ENCODE results near the gene VAV2. TPM values are rescaled to one million over a fixed set of nuclear protein-coding genes. Genes with fewer than 3 reads are reported as not detected.
A peak's percentile ranks its signal among the peaks of the same experiment; 100 is the strongest.

The VAV2 gene
- polyA plus RNA-seq, 1 of the 3 experiments (the other 2 are of a cell fraction): 14.9 TPM

GRCh38 chr9:133836001-133836758, 155.9 kb downstream of the VAV2 start:
- TF ChIP-seq RCOR1 (IDR thresholded peaks at IDR 0.05; ENCODE audit: low read length) (no peak), ELF1 (IDR thresholded peaks at IDR 0.05) (no peak), CTCF (IDR thresholded peaks at IDR 0.05) (no peak), TAF1 (IDR thresholded peaks at IDR 0.05; ENCODE audit: borderline replicate concordance, low read depth, low read length) (no peak), CHD2 (IDR thresholded peaks at IDR 0.05; ENCODE audit: low read length, partially characterized antibody) (no peak), NFIC (IDR thresholded peaks at IDR 0.05; ENCODE audit: borderline replicate concordance) (no peak), FOXM1 (IDR thresholded peaks at IDR 0.05; ENCODE audit: low read depth) (no peak), SMC3 (IDR thresholded peaks at IDR 0.05; ENCODE audit: low read depth, low read length) (no peak), FOSL2 (IDR thresholded peaks at IDR 0.05; ENCODE audit: borderline replicate concordance, low read depth) (no peak), JUND (IDR thresholded peaks at IDR 0.05) (no peak), GATA2 (CRISPR knock-in tag; IDR thresholded peaks at IDR 0.05) (no peak), FOXJ3 (CRISPR knock-in tag; IDR thresholded peaks at IDR 0.05) (no peak)
- 95% methylated on average over 14 of the region's 17 CpGs for WGBS (ENCODE audit: low lambda C conversion rate)
- Histone ChIP-seq H3K27ac (ENCODE audit: low read depth in 2 of 2, low read length in 1 of 2) (peak overlapping the region in 1 of 2 experiments; percentile 85; a peak in 2 of 4 replicates), H3K36me3 (replicated peaks in 1 of 2; ENCODE audit: control insufficient read depth in 1 of 2, insufficient read depth in 2 of 2, low read length in 1 of 2) (peaks cover 0 to 3% of the 10 kb centered on the region in 2 experiments), H3K27me3 (ENCODE audit: insufficient read depth) (no peaks in the 10 kb centered on the region), H2AFZ (ENCODE audit: low read depth) (no peak overlapping the region), H4K20me1 (ENCODE audit: insufficient read depth) (0 out of 2 replicates have a peak, but pooled peaks cover 20% of the 10 kb centered on the region), H3K9ac (no peak overlapping the region), H3F3A (replicated peaks; ENCODE audit: insufficient read depth) (no peaks in the 10 kb centered on the region), H3K4me3 (ENCODE audit: low read depth in 2 of 2, low read length in 1 of 2) (no peak overlapping the region), H3K4me2 (no peak overlapping the region), H3K79me2 (ENCODE audit: insufficient read depth) (peaks cover 35% of the 10 kb centered on the region; the same call in 1 of the 2 replicates), H3K9me2 (no peaks in the 10 kb centered on the region), H3K4me1 (ENCODE audit: control insufficient read depth in 1 of 2, insufficient read depth in 2 of 2, low read depth in 1 of 2, low read length in 1 of 2) (peaks cover 0 to 58% of the 10 kb centered on the region in 2 experiments; a peak in 2 of 4 replicates), H3K9me3 (no peaks in the 10 kb centered on the region)
- ChIA-PET CTCF (interaction anchor here (0.8 to 5.4 kb wide), 8 partner anchors 9 to 158 kb away, joined by 3 to 37 read pairs (median 4); no protein-coding TSS in a partner anchor), POLR2A (interaction anchor here (0.9 to 1.8 kb wide), 6 partner anchors 10 to 99 kb away, joined by 3 to 6 read pairs (median 3); no protein-coding TSS in a partner anchor)
- no peak for DNase-seq

- H2AFZ ChIP-seq (ENCODE audit: low read depth): no peak overlapping the region
- no peaks in the 10 kb centered on the region for H3K9me3 ChIP-seq
- no peaks in the 10 kb centered on the region for H3K27me3 ChIP-seq (ENCODE audit: insufficient read depth)
- H3K27ac ChIP-seq (ENCODE audit: low read depth in 2 of 2, low read length in 1 of 2): peak overlapping the region in 1 of 2 experiments; percentile 85; a peak in 2 of 4 replicates
- peaks cover 0 to 51% of the 10 kb centered on the region in 2 experiments; a peak in 2 of 4 replicates for H3K4me1 ChIP-seq (ENCODE audit: control insufficient read depth in 1 of 2, insufficient read depth in 2 of 2, low read depth in 1 of 2, low read length in 1 of 2)
- no peaks in the 10 kb centered on the region for H3F3A ChIP-seq (replicated peaks; ENCODE audit: insufficient read depth)
- no peak overlapping the region for H3K4me3 ChIP-seq (ENCODE audit: low read depth in 2 of 2, low read length in 1 of 2)
- H3K79me2 ChIP-seq (ENCODE audit: insufficient read depth): peaks cover 27% of the 10 kb centered on the region; the same call in 1 of the 2 replicates
- H3K4me2 ChIP-seq: no peak overlapping the region
- no peaks in the 10 kb centered on the region for H3K9me2 ChIP-seq
- POLR2A ChIA-PET: interaction anchor here (0.9 to 1.8 kb wide), 8 partner anchors 9 to 155 kb away, joined by 3 to 6 read pairs (median 3); no protein-coding TSS in a partner anchor
- peaks cover 0 to 3% of the 10 kb centered on the region in 2 experiments for H3K36me3 ChIP-seq (replicated peaks in 1 of 2; ENCODE audit: control insufficient read depth in 1 of 2, insufficient read depth in 2 of 2, low read length in 1 of 2)
- CTCF ChIA-PET: interaction anchor here (0.6 to 5.4 kb wide), 11 partner anchors 9 to 159 kb away, joined by 3 to 37 read pairs (median 4); no protein-coding TSS in a partner anchor
- whole genome bisulfite sequencing (ENCODE audit: low lambda C conversion rate): 84% methylated on average over 13 of the region's 22 CpGs
- H4K20me1 ChIP-seq (ENCODE audit: insufficient read depth): 0 out of 2 replicates have a peak, but pooled peaks cover 20% of the 10 kb centered on the region
- H3K9ac ChIP-seq: no peak overlapping the region
- peak; percentile 95 for DNase-seq
- peak; percentile 43 for TF ChIP-seq CHD2 (IDR thresholded peaks at IDR 0.05; ENCODE audit: low read length, partially characterized antibody)
- peak; percentile 69; the same call in 1 of the 2 replicates for TF ChIP-seq RCOR1 (IDR thresholded peaks at IDR 0.05; ENCODE audit: low read length)
- no peak for TF ChIP-seq MAX (IDR thresholded peaks at IDR 0.05; ENCODE audit: low read depth)
- TF ChIP-seq EP300 (IDR thresholded peaks at IDR 0.05; ENCODE audit: borderline replicate concordance in 1 of 2, low read depth in 1 of 2, low read length in 1 of 2): peak in 1 of 2 experiments; percentile 82; a peak in 1 of 4 replicates
- TF ChIP-seq RFX5 (IDR thresholded peaks at IDR 0.05; ENCODE audit: low read length): no peak
- TF ChIP-seq RXRA (IDR thresholded peaks at IDR 0.05; ENCODE audit: borderline replicate concordance, low read depth): no peak
- TF ChIP-seq NRF1 (IDR thresholded peaks at IDR 0.05; ENCODE audit: low read depth, low read length): no peak
- TF ChIP-seq REST (IDR thresholded peaks at IDR 0.05; ENCODE audit: low read depth, low read length): no peak
- no peak for TF ChIP-seq USF2 (IDR thresholded peaks at IDR 0.05; ENCODE audit: borderline replicate concordance, low read depth, low read length)
These were observed 156.7 kb downstream of the VAV2 start for GRCh38 chr9:133835262-133835901.

Measured in SK-N-SH (cell line).